GM19452 (cell line): Measurements from ENCODE around the gene ZNF160.
"Not testable (repeated sequence)": the region's sequence is repeated elsewhere in the genome, so short reads cannot be mapped to it uniquely, and the experiment has no call there.

Source experiments
- ATAC-seq: cut with Tn5 transposase; IDR thresholded peaks from one replicate; pipeline ENCODE4 v1.9.1; 2021; ENCODE audit not compliant: unreplicated experiment

ZNF160 gene

DNA sequence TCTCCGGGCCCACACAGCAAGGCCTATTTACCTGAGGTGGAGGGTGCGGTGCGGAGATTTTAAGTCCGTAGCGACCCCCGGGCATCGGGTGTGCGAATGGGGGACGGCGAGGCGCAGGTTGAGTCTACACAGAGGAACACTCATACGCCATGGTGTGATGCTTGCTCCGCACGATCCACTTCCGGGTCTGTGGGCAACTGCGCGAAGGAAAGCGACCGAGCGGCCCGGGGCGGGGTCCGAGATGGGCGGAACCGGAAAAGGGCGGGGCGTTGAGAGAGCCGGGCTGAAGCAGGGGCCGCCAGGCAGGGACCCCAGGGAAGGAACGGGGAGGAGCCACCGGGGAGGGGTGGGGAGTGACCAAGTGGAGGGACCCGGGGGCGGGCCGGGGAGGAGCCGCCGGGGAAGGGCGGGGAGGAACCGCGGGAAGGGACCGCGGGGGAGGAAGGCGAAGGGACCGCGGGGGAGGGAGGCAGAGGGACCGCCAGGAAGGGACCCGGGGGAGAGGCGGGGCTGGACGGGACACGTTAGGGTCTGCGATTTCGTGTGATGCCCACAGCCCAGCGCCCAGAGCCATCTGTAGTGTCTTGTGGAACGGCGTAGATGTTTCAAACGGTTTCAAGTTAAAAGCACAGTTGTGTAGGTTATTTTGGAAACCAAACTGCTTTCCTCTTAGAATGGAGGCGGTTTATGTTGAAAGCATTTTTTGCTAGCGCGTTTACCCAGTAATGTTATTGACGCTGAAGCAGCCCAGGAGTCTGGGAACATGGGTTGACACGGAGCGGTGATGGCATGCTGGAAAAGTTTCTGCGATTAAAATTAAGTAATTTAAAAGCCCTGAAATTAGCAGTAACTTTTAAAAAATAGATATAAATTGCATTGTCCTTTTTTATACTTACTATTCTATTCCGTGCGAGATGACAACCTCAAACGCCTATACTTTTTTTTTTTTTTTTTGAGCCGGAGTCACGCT, at the start of gene ZNF160:
Gene ZNF160, minus strand, starts transcription at position 189 of the 970 bp plus-strand sequence. CDS start 17,146 bp downstream, outside the sequence.
- ATAC-seq, result peak; percentile 93

DNA sequence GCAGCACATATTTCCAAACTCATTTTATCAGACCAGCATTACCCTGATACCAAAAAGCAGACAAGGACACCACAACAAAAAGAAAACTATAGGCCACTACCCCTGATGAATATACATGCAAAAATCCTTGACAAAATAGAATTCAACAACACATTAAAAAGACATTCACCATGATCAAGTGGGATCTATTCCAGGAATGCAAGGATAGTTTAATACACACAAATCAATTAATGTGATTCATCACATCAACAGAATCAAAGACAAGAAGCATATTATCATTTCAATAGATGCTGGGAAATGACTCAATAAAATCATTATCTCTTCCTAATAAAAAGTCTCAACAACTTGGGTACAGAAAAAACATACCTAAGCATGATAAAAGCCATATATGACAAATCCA, 44.4 kb upstream of the ZNF160 start:
- ATAC-seq, result no peak

DNA sequence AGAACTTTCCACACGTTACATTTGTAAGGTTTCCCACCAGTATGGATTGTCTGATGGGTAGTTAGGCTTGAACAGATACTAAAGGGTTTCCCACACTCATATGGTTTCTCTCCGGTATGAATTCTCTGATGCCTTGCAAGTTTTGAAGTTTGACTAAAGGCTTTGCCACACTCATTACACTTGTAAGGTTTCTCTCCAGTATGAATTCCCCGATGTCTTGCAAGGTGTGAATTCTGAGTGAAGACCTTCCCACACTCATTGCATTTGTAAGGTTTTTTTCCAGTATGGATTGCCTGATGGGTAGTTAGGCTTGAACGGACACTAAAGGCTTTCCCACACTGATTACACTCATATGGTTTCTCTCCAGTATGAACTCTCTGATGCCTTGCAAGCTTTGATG, 37.1 kb upstream of the ZNF160 start:
- no peak for ATAC-seq

DNA sequence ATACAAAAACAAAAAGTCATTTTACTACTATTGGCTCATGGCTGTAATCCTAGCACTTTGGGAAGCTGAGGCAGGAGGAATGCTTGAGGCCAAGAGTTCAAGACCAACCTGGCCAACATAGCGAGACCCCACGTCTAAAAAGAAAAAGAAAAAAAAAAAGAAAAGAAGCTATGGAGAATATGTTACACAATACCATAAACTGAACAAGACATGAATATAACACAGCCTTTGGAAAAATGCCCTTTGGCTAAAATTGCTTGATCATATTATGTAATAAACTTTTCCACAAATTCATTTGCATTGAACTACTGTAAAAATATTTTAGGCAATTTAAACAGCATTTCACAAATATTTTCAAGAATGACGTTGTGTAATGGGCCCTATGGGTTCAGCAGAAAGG, 33.2 kb upstream of the ZNF160 start:
- ATAC-seq, result no peak

DNA sequence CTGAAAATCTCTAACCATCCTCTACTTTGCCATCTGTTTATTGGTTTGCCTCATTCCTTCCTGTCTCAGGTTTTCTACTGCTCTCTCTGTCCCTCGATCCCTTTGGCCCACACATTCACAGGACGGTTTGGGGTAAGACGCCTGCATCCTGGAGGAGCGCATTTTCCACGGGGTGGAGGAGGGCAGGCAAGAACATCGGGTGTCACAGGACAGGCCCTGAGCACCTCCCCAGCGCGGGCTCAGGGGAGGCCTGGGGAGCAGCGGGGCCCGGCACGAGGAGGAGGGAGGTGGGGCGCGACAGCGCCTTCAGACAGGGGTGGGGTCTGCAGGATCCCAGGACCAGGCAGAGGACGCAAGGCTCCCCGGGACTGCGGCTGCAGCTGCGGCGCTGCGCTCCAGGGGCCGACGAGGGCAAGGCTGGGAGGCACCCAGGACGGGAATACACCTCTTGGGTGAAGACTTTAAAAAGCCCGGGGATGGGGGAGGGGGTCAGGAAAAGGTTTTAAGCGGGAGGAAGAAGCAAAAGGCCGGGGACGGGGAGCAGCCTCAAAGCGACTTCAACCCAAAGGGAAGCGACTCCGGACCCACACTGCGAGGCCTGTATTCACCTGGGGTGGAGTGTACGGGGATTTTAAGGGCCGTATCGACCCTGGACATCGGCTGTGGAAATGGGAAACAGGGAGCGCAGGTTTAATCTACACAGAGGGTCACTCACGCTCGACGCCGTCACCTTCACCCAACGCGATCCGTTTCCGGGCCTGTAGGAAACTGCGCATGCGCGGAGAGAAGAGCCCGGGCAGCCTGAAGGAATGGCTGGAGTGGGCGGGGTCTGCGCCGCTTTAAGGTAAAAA, 29.1 kb upstream of the ZNF160 start, which contains the start of gene ZNF415:
Gene ZNF415, minus strand, starts transcription at position 770 of the 851 bp plus-strand sequence. CDS start 10,234 bp downstream, outside the sequence.
- no peak for ATAC-seq

DNA sequence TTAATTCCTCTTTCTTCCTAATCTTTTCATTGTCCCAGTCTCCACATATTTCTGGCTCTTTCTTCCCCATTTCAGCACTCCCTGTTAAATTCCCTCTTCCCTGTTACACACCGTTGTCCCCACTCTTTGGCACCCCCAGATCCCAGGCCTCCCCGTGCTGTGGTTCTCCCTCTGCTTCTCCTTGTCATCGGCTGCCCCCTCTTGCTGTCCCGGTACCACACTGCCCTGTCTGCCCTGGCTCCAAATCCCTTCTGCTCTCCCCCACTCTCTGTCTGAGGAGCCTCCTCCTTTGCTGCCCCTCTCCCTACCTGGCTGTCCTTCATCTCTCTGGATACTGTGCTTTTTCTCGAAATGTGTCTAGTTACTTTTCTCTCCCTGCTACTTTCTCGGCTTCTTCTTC, 28.5 kb upstream of the ZNF160 start:
- no peak for ATAC-seq

DNA sequence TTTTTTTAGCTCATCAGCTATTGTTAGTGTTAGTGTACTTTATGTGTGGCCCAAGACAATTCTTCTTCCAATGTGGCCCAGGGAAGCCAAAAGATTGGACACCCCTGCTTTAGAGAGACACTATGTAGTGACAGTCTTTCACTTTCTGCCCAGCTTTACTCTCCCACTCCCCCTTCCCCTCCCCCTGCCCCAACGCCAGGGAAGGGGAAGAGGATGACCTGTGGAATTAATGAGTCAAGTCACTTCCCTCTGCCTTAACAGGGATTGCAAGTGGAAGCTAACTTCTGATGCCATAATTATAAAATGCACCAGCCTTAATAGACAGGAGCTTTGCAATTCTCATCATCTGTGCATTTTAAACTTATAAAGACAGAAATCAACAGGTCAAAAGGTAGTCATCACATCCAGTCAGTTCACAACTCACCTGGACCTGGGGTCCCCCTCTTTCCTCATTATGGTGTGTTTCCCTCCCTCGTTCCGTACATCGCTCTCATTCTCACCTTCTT, 27.9 kb upstream of the ZNF160 start:
- no peak for ATAC-seq

DNA sequence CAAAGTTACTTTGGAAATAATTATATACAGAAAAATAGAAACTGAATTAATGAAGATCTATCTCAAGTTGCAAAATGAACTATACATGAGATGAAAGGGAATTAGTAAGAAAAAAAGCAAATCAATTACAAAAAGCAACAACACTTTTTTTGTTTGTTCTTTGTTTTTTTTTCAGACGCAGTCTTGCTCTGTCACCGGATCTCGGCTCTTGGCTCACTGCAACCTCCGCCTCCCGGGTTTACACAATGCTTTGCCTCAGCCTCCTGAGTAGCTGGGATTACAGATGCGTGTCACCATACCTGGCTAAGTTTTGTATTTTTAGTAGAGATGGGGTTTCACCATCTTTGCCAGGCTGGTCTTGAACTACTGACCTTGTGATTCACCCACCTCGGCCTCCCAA, 27.3 kb upstream of the ZNF160 start:
- no peak for ATAC-seq

DNA sequence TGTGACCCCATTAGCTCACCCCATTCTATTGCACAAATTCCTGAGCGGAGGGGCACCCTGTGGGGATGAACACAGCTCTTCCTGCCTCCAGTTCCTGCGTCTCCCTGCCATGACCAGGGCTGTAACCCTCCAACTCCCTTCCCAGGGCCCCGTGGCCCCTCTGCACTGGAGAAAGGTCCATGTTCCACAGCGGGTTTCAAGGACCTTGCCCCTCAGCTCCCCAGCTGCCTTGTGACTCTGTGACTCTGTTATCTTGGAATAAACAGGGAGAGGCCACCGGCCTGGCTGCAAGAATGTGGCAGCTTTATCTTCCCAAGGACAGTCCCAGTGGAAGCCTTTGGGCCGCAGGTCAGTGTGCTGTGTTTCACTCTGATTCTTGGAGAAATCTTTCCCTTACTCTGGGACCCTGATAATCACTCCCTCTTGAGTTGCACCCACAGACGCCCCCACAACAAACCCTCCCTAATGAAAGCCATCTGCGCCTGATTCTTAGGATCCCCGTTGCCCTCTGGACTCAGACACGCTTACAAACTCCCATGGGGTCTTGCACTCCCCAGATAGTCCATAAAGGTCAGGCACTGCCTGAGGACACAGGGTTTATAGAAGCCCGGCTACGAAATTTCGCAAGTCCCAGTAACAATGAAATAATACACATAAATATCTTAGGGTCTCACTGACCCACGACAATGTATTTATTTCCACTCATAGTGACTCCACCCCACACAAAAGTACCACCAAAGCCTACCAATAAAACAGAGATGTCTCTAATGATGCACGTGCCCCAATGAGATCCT, 23.7 kb upstream of the ZNF160 start:
- not testable (repeated sequence) for ATAC-seq

DNA sequence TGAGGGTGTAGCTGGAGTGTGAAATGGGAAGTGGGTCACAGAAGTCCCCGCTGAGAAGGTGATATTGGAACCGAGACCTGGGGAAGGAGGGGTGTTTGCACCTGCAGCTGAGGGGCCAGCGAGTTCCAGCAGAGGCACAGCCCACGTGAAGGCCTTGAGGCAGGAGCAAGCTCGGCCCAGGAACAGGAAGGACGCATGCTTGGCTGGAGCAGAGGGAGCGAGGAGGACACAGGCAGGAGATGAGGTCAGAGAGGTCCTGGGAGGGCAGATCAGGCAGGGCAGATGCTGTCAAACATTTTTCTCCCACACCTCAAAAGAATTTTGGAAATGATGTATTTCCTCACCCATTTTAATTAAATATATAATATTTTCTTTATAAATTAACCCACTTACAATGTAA, 20.2 kb upstream of the ZNF160 start:
- ATAC-seq, result no peak

DNA sequence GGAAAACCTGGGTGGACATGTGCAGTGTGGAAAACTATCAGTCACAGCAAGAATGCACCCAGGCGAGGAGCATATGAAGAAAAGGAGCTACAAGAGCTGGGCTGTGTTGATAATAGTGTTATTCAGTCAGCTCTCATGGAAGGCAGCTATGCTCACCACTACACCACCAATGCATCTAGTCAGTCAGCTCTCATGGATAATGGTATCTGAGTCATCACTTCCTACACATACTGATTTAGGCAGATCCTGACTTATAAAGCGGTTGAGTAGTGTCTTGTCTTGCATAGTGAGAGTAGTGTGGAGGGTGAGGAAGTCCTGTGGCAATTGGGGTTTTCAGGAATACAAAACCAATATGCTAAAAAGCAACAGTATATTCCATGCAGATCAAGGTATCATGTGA, 9.1 kb upstream of the ZNF160 start:
- no peak for ATAC-seq

DNA sequence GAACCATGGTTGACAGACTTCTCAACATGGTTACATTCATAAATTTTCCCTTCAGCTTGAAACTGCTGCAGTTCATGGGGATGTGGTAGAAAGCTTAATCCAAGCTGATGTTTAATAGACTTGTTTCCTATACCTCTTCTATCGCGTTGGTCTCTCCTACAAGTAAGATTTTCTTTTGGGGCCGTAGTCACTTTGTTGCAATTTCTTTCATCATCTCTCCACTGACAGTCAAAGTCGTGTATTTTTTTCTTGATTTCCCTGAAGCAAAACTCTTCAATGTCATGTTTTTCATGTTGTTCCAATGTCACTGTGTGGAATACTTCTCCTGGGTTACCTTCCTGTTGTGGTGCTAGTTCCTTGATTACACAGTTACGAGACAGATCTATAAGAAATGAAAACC, 6.3 kb upstream of the ZNF160 start:
- ATAC-seq, result no peak

DNA sequence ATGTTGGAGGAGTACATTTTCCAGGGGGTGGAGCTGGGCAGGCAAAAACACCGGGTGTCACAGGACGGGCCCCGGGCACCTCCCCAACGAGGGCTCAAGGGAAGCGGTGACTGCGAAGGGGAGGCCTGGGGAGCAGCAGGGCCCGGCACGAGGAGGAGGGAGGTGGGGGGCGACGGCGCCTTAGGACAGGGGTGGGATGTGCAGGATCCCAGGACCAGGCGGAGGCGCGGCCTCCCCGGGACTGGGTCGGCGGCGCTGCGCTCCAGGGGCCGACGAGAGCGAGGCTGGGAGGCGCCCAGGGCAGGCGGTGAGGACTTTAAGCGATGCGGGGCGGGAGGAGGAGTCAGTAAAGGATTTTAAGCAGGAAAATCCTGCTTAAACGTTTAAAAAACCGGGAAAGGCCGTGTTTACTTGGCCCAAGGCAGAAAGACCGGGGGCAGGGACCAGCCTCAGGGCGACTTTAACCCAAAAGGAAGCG, 427 bp downstream of the ZNF160 start:
- ATAC-seq, result peak; percentile 16

DNA sequence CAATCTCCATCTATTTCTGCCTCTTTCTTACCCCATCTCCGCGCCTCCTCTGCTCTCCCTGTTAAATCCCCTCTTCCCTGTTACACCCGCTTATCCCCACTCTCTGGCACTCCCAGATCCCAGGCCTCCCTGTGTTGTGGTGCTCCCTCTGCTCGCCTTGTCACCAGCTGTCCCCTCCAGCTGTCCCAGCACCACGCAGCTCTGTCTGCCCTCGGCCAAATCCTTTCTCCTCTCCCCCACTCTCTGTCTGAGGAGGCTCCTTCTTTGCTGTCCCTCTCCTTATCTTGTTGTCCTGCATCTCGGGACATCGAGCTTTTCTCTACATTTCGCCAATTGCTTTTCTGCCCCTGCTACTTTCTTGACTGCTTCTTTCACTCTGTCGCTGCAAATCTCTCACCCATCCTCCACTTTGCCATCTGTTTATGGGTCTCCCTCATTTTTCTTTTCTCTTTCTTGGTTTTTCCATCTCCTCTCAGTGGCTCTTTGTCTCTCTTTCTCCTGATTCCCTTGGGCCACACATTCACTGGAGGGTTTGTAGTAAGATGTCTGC, 941 bp downstream of the ZNF160 start:
- no peak for ATAC-seq

DNA sequence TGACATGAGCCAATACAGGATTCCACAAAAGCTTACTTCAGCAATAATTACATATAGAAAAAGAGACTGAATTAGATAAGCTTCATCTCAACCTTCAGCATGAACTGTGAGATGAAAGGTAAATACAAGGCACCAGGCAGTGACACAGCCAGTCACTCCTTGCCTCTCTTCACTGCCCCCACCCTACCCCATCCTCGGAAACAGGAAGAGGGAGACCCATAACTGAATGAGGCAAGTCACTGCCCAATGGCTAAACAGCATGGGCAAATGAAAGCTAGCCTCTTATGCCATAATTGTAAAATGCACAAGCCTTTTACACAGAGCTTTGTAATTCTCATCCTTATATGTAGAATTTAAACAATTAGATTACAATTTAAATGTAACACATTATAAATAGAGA, 1.7 kb downstream of the ZNF160 start:
- no peak for ATAC-seq

DNA sequence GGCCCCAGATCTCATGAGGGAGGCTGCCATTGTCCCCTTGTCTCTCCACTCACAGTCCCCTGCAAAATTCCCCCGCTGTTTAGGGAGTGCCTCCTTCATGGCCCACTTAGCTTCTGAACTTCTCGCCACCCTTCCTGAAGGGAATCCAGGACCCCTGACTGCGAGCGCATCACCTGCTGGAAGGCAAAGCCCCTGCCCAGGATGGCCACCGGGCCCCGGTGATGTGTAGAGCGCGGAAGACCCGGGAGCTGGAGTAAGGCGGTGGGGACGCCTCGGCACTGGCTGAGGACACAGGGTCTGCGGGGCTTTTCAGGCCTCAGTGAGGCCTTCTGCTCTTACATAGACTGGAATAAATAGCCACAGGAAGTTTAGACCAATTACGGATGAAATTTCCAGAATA, 4.7 kb downstream of the ZNF160 start:
- not testable (repeated sequence) for ATAC-seq

DNA sequence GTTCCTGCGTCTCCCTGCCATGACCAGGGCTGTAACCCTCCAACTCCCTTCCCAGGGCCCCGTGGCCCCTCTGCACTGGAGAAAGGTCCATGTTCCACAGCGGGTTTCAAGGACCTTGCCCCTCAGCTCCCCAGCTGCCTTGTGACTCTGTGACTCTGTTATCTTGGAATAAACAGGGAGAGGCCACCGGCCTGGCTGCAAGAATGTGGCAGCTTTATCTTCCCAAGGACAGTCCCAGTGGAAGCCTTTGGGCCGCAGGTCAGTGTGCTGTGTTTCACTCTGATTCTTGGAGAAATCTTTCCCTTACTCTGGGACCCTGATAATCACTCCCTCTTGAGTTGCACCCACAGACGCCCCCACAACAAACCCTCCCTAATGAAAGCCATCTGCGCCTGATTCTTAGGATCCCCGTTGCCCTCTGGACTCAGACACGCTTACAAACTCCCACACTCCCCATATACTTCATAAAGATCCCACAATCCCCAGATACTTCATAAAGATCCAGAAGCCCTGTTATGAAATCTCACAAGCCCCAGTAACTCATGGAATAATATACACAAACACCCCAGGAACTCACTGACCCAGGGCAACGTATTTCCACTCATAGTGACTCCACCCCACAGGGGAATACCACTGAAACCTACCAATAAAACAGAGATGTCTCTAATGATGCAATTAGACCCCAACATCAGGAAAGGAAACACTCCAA, 6.1 kb downstream of the ZNF160 start:
- not testable (repeated sequence) for ATAC-seq

DNA sequence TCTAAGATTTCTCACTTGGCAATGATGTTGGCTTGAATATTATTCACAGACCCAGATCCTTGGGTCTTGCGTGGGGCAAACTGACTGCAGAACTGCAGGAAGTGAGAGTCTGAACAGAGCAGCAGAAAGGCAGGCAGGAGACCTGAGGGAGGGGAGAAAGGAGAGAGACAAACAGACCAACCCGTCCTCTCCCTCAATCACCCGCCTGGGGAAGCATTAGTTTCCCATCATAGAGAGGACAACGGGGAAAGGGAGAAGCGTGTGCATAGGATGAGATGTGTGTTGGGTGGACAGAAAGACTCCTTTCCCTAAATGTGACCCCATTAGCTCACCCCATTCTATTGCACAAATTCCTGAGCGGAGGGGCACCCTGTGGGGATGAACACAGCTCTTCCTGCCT, 6.6 kb downstream of the ZNF160 start:
- ATAC-seq, result not testable (repeated sequence)

DNA sequence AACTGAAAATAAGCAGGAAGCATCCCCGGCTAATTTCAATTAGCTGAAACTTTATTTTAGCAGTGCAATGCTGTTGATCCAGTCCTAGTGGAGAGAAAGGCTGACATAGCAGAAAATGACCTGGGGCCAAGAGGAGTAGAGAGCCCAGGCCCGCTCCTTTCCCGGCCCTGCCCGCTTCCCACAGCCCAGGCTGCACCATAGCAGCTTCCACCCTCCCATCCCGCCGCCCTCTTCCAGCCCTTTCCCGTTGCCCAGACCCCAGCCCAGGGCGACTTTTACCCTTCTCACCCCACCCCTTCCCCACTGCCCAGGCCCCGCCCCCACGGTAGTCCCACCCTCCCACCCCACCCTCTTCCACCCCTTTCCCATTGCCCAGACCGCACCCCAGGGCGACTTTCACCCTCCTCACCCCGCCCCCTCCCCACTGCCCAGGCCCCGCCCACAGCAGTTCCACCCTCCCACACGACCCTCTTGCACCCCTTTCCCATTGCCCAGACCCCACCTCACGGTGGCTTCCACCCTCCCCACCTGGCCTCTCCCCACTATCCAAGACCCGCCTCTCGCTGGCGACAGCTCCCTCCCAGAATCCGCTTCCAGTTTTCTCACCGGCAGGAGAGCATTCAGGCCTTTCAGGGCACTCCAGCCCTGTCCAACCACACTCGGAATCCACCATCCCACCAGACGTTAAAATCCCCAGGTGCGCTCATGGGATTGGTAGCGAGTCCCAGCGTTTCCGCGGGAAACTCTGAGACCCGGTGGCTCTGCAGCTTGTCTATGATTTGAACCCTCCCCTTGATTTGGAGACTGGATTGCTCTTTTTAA, 8.3 kb downstream of the ZNF160 start:
- ATAC-seq, result no peak
